Tongue (tissue), 2 donors: Measurements from ENCODE around the gene ZSWIM6. TPM values are rescaled to one million over a fixed set of nuclear protein-coding genes. Genes with fewer than 3 reads are reported as not detected.

Experiments used
- DNase-seq: peaks from one replicate; pipeline ENCODE4 v3.0.0-alpha.2; 2015
- total RNA-seq: library from RNA; depleted of rRNA; stranded (reverse); fragments of >200 nt; gene quantifications from one replicate; pipeline ENCODE4 v1.2.3, GENCODE V29; 2014

ZSWIM6 gene
- total RNA-seq, 1 donor from 2014 or later: 14.5 TPM

DNA sequence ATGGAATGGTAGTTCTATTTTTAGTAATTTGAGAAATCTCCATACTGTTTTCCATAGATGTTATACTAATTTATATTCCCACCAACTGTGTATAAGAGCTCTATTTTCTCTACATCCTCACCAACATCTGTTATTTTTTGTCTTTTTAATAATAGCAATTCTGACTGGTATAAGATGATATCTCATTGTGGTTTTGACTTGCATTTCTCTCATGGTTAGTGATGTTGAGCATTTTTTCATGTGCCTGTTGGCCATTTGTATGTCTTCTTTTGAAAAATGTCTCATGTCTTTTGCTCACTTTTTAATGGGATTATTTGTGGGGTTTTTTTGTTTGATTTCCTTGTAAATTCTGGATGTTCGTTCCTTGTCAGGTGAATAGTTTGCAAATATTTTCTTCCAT lies 154.4 kb downstream of the ZSWIM6 start:
- no peak for DNase-seq

GRCh38 chr5:61489574-61489973 lies 157.5 kb downstream of the ZSWIM6 start:
- no peak for DNase-seq

DNA sequence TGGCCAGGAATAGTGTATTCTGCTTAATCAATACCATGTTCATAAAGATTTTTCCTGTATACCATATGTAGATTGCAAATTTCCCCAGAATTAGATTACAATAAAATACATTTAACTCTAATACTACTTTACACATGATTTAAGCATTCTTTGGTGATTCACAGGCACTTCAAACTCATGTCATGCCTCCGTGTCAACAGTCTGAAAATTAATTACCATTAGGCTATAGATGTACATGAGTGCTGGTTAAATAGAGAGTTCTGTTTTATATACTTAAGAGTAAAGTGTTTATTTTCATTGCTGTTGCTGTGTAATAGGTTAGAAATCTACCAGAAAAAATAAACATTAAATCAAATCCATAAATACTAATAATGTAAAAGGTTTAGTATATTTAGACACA lies 159.8 kb downstream of the ZSWIM6 start:
- no peak for DNase-seq

DNA sequence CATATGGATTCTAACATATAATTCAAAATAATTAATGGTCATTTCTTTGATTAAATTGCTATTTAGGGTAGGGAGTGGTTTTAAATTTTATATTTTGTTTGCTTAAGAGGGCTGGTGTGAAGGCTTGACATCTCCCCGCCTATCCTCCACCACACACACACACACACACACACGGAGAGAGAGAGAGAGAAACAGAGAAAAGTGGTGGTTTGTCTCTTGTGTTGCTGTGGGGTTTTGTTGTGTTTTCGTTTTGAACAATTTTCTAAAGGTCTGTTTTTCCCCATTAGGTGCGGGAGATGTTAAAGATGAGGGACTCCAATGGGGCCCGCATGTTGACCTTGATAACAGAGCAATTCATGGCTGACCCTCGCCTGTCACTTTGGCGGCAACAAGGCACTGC lies 161.9 kb downstream of the ZSWIM6 start:
- no peak for DNase-seq

- DNase-seq: peak; percentile 13
Observed at GRCh38 chr5:61496446-61496845, 164.4 kb downstream of the ZSWIM6 start.

- DNase-seq: peak; percentile 10
Observed at GRCh38 chr5:61496860-61497259, 164.8 kb downstream of the ZSWIM6 start.

- DNase-seq: no peak
Observed at GRCh38 chr5:61498121-61498520, 166.1 kb downstream of the ZSWIM6 start.

DNA sequence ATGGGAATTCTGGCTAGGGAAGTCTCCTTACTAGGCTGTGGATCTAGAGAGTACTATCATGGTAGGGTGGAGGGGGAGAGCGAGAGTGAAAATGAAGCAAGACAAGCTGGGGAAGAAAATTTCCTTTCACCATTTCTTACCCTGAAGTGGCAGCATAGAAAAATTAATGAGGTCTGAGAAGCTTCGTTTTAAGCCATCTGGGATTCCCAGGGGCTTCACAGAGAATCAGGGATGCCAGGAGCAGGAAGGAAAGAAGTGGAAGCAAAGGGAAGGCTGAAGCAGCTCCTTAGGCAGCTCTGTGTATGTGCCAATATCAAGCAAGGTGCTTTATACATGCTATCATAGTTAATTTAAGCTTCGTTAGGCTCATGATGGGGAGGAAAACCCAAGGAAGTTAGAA lies 169.9 kb downstream of the ZSWIM6 start:
- no peak for DNase-seq

DNA sequence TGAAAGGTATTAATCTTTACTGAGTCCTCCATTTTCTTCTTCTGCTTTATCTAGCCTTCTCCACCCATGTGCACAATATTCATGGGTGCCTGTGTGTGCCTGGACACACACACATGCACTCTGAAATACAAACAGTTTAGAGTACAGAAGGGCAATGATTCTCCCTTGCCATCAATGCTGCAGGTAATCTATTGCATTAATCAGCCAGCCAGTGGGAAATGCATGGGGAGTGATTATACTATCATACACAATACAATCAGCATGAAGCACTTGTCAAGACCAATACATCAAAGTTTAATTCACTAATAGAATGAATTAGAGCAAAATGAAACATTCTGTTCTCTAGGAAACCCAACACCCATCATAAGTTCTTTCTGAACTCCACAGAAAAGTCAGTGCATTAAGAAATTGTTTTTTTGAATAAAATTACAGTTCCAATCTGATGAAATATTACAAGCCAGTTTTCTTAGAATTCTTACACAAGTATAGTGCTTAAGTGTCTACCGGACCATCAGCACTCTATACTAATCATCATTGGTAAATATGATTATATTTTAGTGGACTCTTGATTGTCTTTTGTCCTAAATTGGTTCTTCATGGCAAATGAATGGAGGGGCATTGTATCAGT lies 172.2 kb downstream of the ZSWIM6 start:
- DNase-seq: no peak

DNA sequence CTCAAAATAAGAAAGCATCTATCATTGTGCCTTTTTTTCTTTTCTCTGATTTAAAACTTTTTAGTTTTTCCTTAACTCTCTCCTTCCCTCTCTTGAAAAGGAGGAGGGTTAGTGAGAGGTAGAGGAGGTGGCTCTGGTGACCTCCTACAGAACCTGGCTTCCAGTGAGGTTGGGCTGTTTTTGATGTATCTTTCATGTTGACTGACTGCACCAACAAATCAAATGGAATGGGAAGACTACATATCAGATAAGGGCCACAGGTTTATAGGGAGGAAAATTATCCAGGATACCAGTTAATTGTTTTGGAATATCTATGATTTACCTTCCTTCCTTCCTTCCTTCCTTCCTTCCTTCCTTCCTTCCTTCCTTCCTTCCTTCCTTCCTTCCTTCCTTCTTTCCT lies 173.2 kb downstream of the ZSWIM6 start:
- no peak for DNase-seq

GRCh38 chr5:61507232-61507631 lies 175.2 kb downstream of the ZSWIM6 start:
- DNase-seq: peak; percentile 25

DNA sequence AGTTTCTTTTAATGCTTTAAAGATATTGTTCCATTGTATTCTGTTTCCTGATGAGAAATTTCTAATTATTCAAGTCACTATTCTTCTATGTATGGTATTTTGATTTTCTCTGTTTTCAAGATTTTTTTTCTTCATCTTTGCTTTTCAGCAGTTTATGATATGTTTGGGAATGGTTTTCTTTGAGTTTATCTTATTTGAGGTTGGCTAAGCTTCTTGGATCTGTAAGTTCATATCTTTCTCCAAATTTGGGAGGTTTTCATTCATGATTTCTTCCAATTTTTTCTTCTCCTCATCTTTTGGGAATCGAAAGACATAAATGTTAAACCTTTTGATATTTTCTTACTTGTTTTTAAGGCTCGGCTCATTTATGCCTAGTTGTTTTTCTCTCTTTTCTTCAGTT lies 184.9 kb downstream of the ZSWIM6 start:
- no peak for DNase-seq

GRCh38 chr5:61519728-61520277 lies 187.7 kb downstream of the ZSWIM6 start:
- no peak for DNase-seq

DNA sequence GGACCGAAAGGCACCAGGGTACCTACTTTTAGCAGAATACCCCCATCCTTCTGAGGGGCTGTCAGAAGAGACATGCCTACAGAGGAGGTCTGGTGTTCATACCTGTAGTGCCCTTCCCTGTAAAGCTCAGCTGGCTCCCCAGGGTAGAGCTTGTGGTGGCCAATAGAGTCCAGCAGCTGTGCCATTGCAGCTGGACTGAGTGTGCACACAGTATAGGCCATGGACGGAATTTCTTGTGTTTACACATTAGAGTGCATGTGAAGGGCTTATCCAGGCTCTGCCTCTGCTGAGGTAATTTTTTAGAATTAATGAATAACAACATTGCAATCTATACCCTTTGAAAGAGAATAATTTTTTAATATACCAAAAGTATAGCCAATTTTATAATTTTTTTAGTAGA lies 191.0 kb downstream of the ZSWIM6 start:
- DNase-seq: no peak

DNA sequence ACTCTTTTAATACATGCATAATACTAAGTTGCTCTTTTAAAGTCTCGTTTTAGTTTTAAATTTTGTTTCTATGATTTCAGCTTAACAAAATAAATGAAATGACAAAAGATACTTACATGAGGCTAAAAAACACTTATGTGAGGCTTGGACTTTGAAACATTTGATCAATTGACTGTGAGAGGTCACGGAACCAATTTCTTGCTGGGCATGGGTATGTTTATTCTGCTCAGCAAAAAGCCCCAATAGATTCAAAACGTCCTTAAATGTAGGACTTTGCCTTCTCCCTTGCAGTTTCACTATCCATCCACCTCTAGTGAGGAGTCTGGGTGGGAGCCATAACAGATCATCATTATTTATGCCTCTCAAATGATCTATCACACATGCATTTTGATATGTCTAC lies 191.9 kb downstream of the ZSWIM6 start:
- DNase-seq: no peak

DNA sequence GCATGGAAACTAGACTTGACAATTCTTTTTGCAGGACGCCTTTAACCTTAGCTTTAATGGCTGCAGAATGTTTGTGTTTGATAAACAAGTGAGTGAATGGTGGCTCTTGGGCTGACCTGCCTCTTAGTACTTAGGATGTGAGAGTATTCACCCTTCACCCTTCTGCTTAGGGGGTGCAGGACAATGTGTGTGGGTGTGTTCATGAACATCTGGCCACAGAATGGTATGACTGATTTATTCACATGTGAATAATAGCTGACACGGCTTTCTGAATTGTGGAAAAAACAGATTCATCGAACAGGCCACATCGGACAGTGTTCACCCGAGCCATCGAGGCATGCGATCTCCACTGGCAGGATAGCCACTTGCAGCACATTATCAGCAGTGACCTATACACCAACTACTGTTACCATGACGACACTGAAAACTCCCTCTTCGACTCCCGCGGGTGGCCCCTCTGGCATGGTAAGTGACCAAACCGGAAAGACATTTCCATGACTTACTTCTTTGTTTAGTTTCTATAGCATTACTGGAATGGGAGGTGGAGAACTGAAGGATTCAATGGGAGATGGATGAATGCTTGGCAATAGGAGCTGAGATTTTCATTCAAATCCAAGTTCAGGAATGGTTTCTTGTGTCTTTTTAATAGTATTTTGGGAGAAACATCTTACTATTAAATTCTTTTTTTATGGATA lies 193.6 kb downstream of the ZSWIM6 start:
- peak; percentile 48 for DNase-seq

GRCh38 chr5:61526207-61526519 lies 194.1 kb downstream of the ZSWIM6 start:
- DNase-seq: no peak

- no peak for DNase-seq
Observed at GRCh38 chr5:61532983-61533382, 200.9 kb downstream of the ZSWIM6 start.

DNA sequence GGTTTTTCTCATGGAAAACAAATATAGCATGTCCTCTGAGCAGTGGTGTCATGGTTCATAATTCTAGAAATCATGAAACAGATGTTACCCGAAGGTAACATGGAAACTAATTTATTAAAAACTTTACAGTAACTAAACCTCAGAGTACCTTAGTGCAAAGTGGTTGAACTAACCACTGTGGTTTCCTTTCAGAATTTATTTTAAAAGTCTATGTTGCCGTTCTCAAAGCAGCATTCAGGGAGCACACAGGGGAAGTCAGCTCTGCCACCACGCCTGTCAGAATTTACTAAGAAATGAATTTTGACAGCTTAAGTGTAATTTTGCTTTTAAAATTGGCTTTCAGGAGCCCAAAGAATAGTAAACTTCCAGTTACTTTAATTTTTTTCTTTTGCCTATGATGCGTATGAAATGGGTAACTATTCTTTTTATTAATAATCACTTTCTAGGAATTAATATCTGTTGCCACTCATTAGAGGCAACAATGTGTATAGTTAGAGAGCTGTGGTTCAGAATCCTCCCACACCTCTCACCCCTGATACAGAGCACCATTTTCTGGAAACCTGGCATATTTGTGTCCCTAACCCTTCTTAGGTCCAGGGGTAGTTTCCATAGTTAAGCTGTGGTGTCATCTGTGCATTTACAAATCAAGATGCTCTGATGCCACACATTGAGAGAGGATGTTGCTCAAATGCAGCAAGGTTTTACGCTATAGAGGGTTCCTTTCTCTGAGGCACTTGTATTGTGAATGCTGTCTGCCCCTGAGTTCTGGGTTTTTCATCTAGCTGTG lies 202.6 kb downstream of the ZSWIM6 start:
- no peak for DNase-seq

GRCh38 chr5:61535828-61536227 lies 203.8 kb downstream of the ZSWIM6 start:
- no peak for DNase-seq

DNA sequence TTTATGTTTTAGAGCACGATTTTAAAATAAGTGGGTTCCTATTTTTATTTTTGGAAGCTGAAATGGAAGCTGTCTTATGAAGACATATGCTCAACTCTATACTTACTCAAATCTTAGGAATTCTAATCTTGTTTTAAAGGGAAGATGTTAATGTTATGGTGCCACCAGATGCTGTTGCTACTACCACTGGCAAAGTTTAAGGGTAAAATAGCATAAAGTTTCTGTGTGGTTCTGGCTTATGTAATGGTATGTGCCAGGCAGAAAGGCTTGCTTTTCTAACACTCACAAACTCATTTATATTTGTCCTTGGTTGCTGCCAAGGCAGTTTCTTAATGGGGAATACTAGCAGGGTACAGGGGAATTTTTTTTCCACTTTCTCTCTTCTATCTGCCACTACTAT lies 204.9 kb downstream of the ZSWIM6 start:
- no peak for DNase-seq

DNA sequence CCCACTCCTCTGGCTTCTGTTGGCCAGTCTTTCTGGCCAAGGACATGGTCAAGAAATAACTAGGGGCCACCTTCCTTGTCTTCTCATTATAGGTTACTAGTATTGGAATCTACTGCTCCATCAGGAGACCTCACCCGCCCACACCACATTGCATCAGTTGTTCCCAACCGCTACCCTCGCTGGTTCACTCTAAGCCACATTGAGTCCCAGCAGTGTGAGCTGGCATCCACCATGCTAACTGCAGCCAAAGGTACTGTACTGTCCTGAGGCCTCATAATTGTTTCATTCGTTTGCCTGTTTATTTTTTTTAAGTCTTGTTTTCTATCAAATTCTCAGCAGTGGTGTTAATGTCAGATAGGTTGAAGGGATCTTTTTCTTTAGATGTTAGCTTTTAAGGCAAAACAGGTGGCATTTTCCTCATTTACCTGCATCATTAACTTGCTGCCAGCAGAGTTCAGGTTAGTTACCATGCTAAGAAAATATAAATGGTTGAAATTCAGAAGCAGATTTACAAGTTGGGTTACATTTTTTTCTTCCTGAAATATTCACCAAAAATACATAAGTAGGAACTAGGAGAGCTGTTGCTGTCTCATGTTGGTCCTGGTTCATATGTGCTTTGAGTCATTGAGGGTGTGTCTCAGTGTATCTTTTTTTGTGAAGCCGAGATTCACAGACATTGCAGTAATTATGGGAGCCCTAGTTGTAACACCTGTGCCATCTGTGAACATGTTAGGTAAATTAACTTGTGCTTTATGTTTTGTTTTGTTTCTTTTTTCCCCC lies 206.9 kb downstream of the ZSWIM6 start:
- no peak for DNase-seq

GRCh38 chr5:61549530-61549929 lies 217.5 kb downstream of the ZSWIM6 start:
- DNase-seq: no peak
